SK-N-SH (cell line): Measurements from ENCODE around the gene DLL1. TPM values are rescaled to one million over a fixed set of nuclear protein-coding genes. Genes with fewer than 3 reads are reported as not detected.

ENCODE experiments used
- CTCF ChIA-PET: fragments of 300-600, 350-600 bp; formaldehyde crosslinking; extraction: SDS; loops from one replicate; lab custom pipeline; 2021; lab: Yijun Ruan, JAX
- POLR2A ChIA-PET: fragments of 350-600 bp; sonication (Branson Sonifier 250); formaldehyde crosslinking; extraction: SDS; loops from one replicate; lab custom pipeline; 2020; ENCODE audit warnings: antibody characterized with exemption, inconsistent platforms; lab: Yijun Ruan, JAX
- DNase-seq: peaks from one replicate; pipeline ENCODE4 v3.0.0; 2012
- H2AFZ ChIP-seq: fragments of 200-600 bp; sonication (generic); 2 replicates; pipeline ENCODE4 v1.8.1; 2016; ENCODE audit warnings: antibody characterized with exemption, mild to moderate bottlenecking, low read depth
- H3F3A ChIP-seq: fragments of 200-600 bp; sonication (generic); replicated peaks from 2 replicates; pipeline ENCODE3; 2016; ENCODE audit warnings: antibody characterized with exemption, mild to moderate bottlenecking; ENCODE audit not compliant: insufficient read depth
- H3K27ac ChIP-seq, 2 experiments: fragments of 200-500 bp in 1 of 2; fragments of 200-600 bp in 1 of 2; sonication (Bioruptor generic) in 1 of 2; sonication (generic), shearing (Covaris generic) in 1 of 2; 2 replicates each; pipeline versions ENCODE4 v1.5.1 to v1.6.1; 2014 to 2016; ENCODE audit warnings: low read depth in 2 of 2, inconsistent platforms in 1 of 2, low read length in 1 of 2, mild to moderate bottlenecking in 1 of 2, mixed read lengths in 1 of 2
- H3K27me3 ChIP-seq: fragments of 200-600 bp; sonication (generic), shearing (Covaris generic); 2 replicates; pipeline ENCODE4 v1.6.1; 2016; ENCODE audit warnings: mixed run types; ENCODE audit not compliant: insufficient read depth
- H3K36me3 ChIP-seq, 2 experiments: fragments of 200-500 bp in 1 of 2; fragments of 200-600 bp in 1 of 2; sonication (Bioruptor generic) in 1 of 2; sonication (generic) in 1 of 2; replicated peaks in 1 of 2; 2 replicates each; pipeline versions ENCODE3 to v1.5.1; 2014 to 2016; ENCODE audit warnings: low read length in 1 of 2, mild to moderate bottlenecking in 1 of 2; ENCODE audit not compliant: insufficient read depth in 2 of 2, control insufficient read depth in 1 of 2
- H3K4me1 ChIP-seq, 2 experiments: fragments of 200-500 bp in 1 of 2; fragments of 200-600 bp in 1 of 2; sonication (Bioruptor generic) in 1 of 2; sonication (generic), shearing (Covaris generic) in 1 of 2; 2 replicates each; pipeline versions ENCODE4 v1.5.1 to v1.6.1; 2014 to 2016; ENCODE audit warnings: low read depth in 1 of 2, low read length in 1 of 2, mixed run types in 1 of 2; ENCODE audit not compliant: insufficient read depth in 2 of 2, control insufficient read depth in 1 of 2
- H3K4me2 ChIP-seq: fragments of 200-600 bp; sonication (generic), shearing (Covaris generic); 2 replicates; pipeline ENCODE4 v1.6.1; 2017; ENCODE audit warnings: mixed run types
- H3K4me3 ChIP-seq, 2 experiments: fragments of 200-500 bp in 1 of 2; fragments of 200-600 bp in 1 of 2; sonication (Bioruptor generic) in 1 of 2; sonication (generic), shearing (Covaris generic) in 1 of 2; 2 replicates each; pipeline versions ENCODE4 v1.5.1 to v1.8.1; 2014 to 2016; ENCODE audit warnings: low read depth in 2 of 2, inconsistent platforms in 1 of 2, low read length in 1 of 2, mild to moderate bottlenecking in 1 of 2, mixed read lengths in 1 of 2, moderate library complexity in 1 of 2
- H3K79me2 ChIP-seq: fragments of 200-600 bp; sonication (generic); 2 replicates; pipeline ENCODE4 v1.8.1; 2017; ENCODE audit warnings: mild to moderate bottlenecking; ENCODE audit not compliant: insufficient read depth
- H3K9ac ChIP-seq: fragments of 200-600 bp; sonication (generic); 2 replicates; pipeline ENCODE4 v1.6.1; 2017; ENCODE audit warnings: mixed run types
- H3K9me2 ChIP-seq: fragments of 200-600 bp; sonication (generic); 2 replicates; pipeline ENCODE4 v1.6.1; 2017; ENCODE audit warnings: mixed run types
- H3K9me3 ChIP-seq: fragments of 200-600 bp; sonication (generic); 2 replicates; pipeline ENCODE4 v1.6.1; 2017; ENCODE audit warnings: mixed run types, mild to moderate bottlenecking, moderate library complexity
- H4K20me1 ChIP-seq: fragments of 200-600 bp; sonication (generic); 2 replicates; pipeline ENCODE4 v1.6.1; 2017; ENCODE audit warnings: mild to moderate bottlenecking, mixed run types; ENCODE audit not compliant: insufficient read depth
- EP300 ChIP-seq, 2 experiments: IDR thresholded peaks; 2 replicates each; pipeline versions ENCODE4 v1.4.0 to v1.6.1; 2012; ENCODE audit warnings: borderline replicate concordance in 1 of 2, low read depth in 1 of 2, low read length in 1 of 2
- FOSL2 ChIP-seq: IDR thresholded peaks from 2 replicates; pipeline ENCODE4 v1.4.0; 2012; ENCODE audit warnings: low read depth, mild to moderate bottlenecking, moderate library complexity, borderline replicate concordance
- GABPA ChIP-seq: IDR thresholded peaks from 2 replicates; pipeline ENCODE4 v1.4.0; 2012; ENCODE audit warnings: low read depth, mild to moderate bottlenecking
- MXI1 ChIP-seq: IDR thresholded peaks from 2 replicates; pipeline ENCODE4 v1.6.1; 2012; ENCODE audit warnings: mild to moderate bottlenecking, low read depth, low read length, improper control_type of control experiment
- POLR2AphosphoS5 ChIP-seq: IDR thresholded peaks from 2 replicates; pipeline ENCODE4 v1.6.1; 2012; ENCODE audit warnings: low read depth, low read length
- RCOR1 ChIP-seq: fragments of 150-350 bp; IDR thresholded peaks from 2 replicates; pipeline ENCODE4 v1.6.1; 2017; ENCODE audit warnings: antibody characterized with exemption, low read length
- RXRA ChIP-seq: IDR thresholded peaks from 2 replicates; pipeline ENCODE4 v1.4.0; 2012; ENCODE audit warnings: low read depth, mild to moderate bottlenecking, borderline replicate concordance
- SMC3 ChIP-seq: IDR thresholded peaks from 2 replicates; pipeline ENCODE4 v1.6.1; 2012; ENCODE audit warnings: low read depth, low read length, improper control_type of control experiment
- TAF1 ChIP-seq: IDR thresholded peaks from 2 replicates; pipeline ENCODE4 v1.6.1; 2012; ENCODE audit warnings: low read depth, mild to moderate bottlenecking, low read length, moderate library complexity, borderline replicate concordance
- TEAD4 ChIP-seq: IDR thresholded peaks from 2 replicates; pipeline ENCODE4 v1.4.0; 2012; ENCODE audit warnings: mild to moderate bottlenecking, borderline replicate concordance; ENCODE audit not compliant: insufficient read depth
- YY1 ChIP-seq: IDR thresholded peaks from 2 replicates; pipeline ENCODE4 v1.4.0; 2012; ENCODE audit warnings: low read depth, mild to moderate bottlenecking
- WGBS: methylation state at CpG from one replicate; pipeline ENCODE4 v1.1.6; 2017; ENCODE audit warnings: low lambda C conversion rate; 5-methylcytosine and 5-hydroxymethylcytosine counted together
- polyA plus RNA-seq, 3 experiments: library from polyadenylated mRNA; depleted of rRNA; stranded (reverse); fragments of >200 nt; gene quantifications; 2 replicates each; pipeline ENCODE4 v1.2.3, GENCODE V29; 2012
- TF ChIP-seq, protein P1 (sequence below): IDR thresholded peaks from 2 replicates; pipeline ENCODE4 v1.6.1; 2012; ENCODE audit warnings: mild to moderate bottlenecking, low read depth, low read length, moderate library complexity

Gene DLL1
- polyA plus RNA-seq, 1 of the 3 experiments (the other 2 are of a cell fraction) = 0.25 TPM

DNA sequence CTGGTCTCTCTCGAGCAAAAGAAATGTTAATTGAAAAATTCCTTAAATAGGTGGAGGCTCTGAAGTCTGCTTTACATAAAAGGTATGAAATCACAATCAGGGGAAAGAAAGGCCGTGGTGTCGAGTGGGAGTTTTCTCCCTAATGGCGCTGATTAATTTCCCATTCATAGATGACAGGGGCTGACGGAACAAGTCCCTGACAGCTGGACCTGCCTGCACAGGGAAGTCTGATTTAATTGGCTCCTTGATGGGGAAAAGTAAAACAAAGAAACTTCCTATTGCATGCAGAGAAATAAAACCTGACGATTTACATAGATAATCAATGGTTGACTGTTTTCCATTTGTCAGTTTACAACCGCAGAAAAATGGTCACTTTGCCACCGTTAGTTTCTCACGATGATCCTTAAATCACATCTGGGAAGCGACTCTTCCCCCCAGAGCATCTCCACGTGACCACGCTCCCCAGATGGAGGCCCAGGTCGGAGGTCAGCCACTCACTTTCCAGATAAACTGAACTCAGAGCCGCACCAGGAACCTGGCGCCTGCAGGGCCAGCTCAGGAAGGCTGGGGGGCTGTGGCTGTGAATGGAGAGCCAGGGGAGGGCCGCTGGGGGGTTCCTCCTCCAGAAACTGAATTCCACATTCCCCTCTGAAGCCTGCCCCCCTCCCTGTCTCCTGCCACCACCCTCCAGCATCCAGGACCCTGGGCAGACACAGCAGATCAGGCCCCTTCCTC, 55.3 kb downstream of the DLL1 start:
- Histone ChIP-seq H2AFZ (no peak overlapping the region), H3K9me2 (no peaks in the 10 kb centered on the region), H3K4me2 (no peak overlapping the region), H3K9ac (no peak overlapping the region), H3K79me2 (no peaks in the 10 kb centered on the region), H3K27ac (no peak overlapping the region), H3K27me3 (no peaks in the 10 kb centered on the region), H3F3A (no peaks in the 10 kb centered on the region), H3K9me3 (no peaks in the 10 kb centered on the region), H3K36me3 (no peaks in the 10 kb centered on the region), H3K4me1 (peaks cover 0 to 8% of the 10 kb centered on the region in 2 experiments; a peak in 1 of 4 replicates), H3K4me3 (no peak overlapping the region), H4K20me1 (no peaks in the 10 kb centered on the region)
- DNase-seq = no peak
- CTCF ChIA-PET = interaction anchor here (1.2 to 1.3 kb wide), 2 partner anchors 8 to 10 kb away, joined by 3 to 4 read pairs; no protein-coding TSS in a partner anchor
- POLR2A ChIA-PET = no interaction called here
- TF ChIP-seq RXRA (no peak), GABPA (no peak), TAF1 (no peak), FOSL2 (no peak), POLR2AphosphoS5 (no peak), YY1 (no peak), EP300 (IDR thresholded peaks at IDR 0.05; ENCODE audit: borderline replicate concordance in 1 of 2, low read depth in 1 of 2, low read length in 1 of 2) (no peak), SMC3 (no peak)
- TF ChIP-seq, protein P1, sequence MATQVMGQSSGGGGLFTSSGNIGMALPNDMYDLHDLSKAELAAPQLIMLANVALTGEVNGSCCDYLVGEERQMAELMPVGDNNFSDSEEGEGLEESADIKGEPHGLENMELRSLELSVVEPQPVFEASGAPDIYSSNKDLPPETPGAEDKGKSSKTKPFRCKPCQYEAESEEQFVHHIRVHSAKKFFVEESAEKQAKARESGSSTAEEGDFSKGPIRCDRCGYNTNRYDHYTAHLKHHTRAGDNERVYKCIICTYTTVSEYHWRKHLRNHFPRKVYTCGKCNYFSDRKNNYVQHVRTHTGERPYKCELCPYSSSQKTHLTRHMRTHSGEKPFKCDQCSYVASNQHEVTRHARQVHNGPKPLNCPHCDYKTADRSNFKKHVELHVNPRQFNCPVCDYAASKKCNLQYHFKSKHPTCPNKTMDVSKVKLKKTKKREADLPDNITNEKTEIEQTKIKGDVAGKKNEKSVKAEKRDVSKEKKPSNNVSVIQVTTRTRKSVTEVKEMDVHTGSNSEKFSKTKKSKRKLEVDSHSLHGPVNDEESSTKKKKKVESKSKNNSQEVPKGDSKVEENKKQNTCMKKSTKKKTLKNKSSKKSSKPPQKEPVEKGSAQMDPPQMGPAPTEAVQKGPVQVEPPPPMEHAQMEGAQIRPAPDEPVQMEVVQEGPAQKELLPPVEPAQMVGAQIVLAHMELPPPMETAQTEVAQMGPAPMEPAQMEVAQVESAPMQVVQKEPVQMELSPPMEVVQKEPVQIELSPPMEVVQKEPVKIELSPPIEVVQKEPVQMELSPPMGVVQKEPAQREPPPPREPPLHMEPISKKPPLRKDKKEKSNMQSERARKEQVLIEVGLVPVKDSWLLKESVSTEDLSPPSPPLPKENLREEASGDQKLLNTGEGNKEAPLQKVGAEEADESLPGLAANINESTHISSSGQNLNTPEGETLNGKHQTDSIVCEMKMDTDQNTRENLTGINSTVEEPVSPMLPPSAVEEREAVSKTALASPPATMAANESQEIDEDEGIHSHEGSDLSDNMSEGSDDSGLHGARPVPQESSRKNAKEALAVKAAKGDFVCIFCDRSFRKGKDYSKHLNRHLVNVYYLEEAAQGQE = no peak
- WGBS = 66% methylated on average over 16 of the region's 16 CpGs

- H3K9me3 ChIP-seq = no peaks in the 10 kb centered on the region
- no peak overlapping the region for H3K4me2 ChIP-seq
- ChIA-PET POLR2A (no interaction called here), CTCF (interaction anchor here (1.3 kb wide), 1 partner anchor 9 kb away, joined by 4 read pairs; no protein-coding TSS in a partner anchor)
- H3K36me3 ChIP-seq = no peaks in the 10 kb centered on the region
- no peaks in the 10 kb centered on the region for H3K27me3 ChIP-seq
- H3F3A ChIP-seq = no peaks in the 10 kb centered on the region
- no peak overlapping the region for H3K9ac ChIP-seq
- H3K4me3 ChIP-seq = no peak overlapping the region
- TF ChIP-seq RCOR1 = no peak
- TF ChIP-seq YY1 = no peak
- TF ChIP-seq MXI1 = no peak
- TF ChIP-seq POLR2AphosphoS5 = no peak
- TF ChIP-seq SMC3 = no peak
- TF ChIP-seq TEAD4 = no peak
- peaks cover 0 to 8% of the 10 kb centered on the region in 2 experiments; a peak in 1 of 4 replicates for H3K4me1 ChIP-seq
- no peaks in the 10 kb centered on the region for H4K20me1 ChIP-seq
- no peaks in the 10 kb centered on the region for H3K79me2 ChIP-seq
- 65% methylated on average over 9 of the region's 9 CpGs for WGBS
- no peaks in the 10 kb centered on the region for H3K9me2 ChIP-seq
- no peak overlapping the region for H3K27ac ChIP-seq
- no peak for DNase-seq
- H2AFZ ChIP-seq = no peak overlapping the region
Observed at GRCh38 chr6:170234419-170234818, 56.5 kb downstream of the DLL1 start.
